Keratinocyte (primary cell): ENCODE measurements around the gene FBN1. TPM values are rescaled to one million over a fixed set of nuclear protein-coding genes. Genes with fewer than 3 reads are reported as not detected.

Source experiments
- DNase-seq: peaks from one replicate; pipeline ENCODE4 v3.0.0-alpha.2; 2011; ENCODE audit warnings: low read depth, missing footprints, low spot score
- FAIRE-seq: peaks from 2 replicates; lab custom pipeline; 2011; peaks lifted over from hg19 to GRCh38; lab: Jason Lieb, UNC
- H2AFZ ChIP-seq: 2 replicates; pipeline ENCODE4 v1.6.0; 2012; ENCODE audit warnings: low read length, control low read depth, inconsistent platforms; ENCODE audit not compliant: control insufficient read depth
- H3K27ac ChIP-seq: 2 replicates; pipeline ENCODE4 v1.5.1; 2011; ENCODE audit warnings: low read length; ENCODE audit not compliant: control insufficient read depth, insufficient read depth
- H3K27me3 ChIP-seq: 3 replicates; pipeline ENCODE4 v1.6.0; 2011; ENCODE audit warnings: low read length; ENCODE audit not compliant: control insufficient read depth, insufficient read depth; ENCODE audit errors: extremely low read depth
- H3K36me3 ChIP-seq, 2 experiments: 2 replicates in 1 of 2; 3 replicates in 1 of 2; pipeline ENCODE4 v1.5.1; 2011; ENCODE audit warnings: low read length in 2 of 2, mild to moderate bottlenecking in 1 of 2; ENCODE audit not compliant: control insufficient read depth in 2 of 2, insufficient read depth in 2 of 2; ENCODE audit errors: extremely low read depth in 1 of 2
- H3K4me1 ChIP-seq: 3 replicates; pipeline ENCODE4 v1.5.1; 2011; ENCODE audit warnings: low read length; ENCODE audit not compliant: control insufficient read depth, insufficient read depth; ENCODE audit errors: extremely low read depth
- H3K4me2 ChIP-seq: 3 replicates; pipeline ENCODE4 v1.6.0; 2011; ENCODE audit warnings: low read depth, low read length; ENCODE audit not compliant: control insufficient read depth, insufficient read depth; ENCODE audit errors: extremely low read depth
- H3K4me3 ChIP-seq, 3 experiments: fragments of 200-600 bp in 1 of 3; sonication (generic) in 1 of 3; 2 replicates in 2 of 3; 3 replicates in 1 of 3; pipeline ENCODE4 v1.5.1; 2011 to 2016; ENCODE audit warnings: low read length in 3 of 3, mild to moderate bottlenecking in 3 of 3, control low read depth in 2 of 3, inconsistent platforms in 1 of 3, low read depth in 1 of 3, mixed read lengths in 1 of 3, mixed run types in 1 of 3, moderate library complexity in 1 of 3; ENCODE audit not compliant: control insufficient read depth in 2 of 3, insufficient read depth in 2 of 3; ENCODE audit errors: extremely low read depth in 1 of 3
- H3K79me2 ChIP-seq: 2 replicates; pipeline ENCODE4 v1.6.0; 2012; ENCODE audit warnings: low read length; ENCODE audit not compliant: control insufficient read depth, insufficient read depth
- H3K9ac ChIP-seq: 3 replicates; pipeline ENCODE4 v1.6.0; 2011; ENCODE audit warnings: low read length; ENCODE audit not compliant: control insufficient read depth, insufficient read depth; ENCODE audit errors: extremely low read depth
- H3K9me1 ChIP-seq: 3 replicates; pipeline ENCODE4 v1.6.0; 2011; ENCODE audit warnings: low read length; ENCODE audit not compliant: control insufficient read depth, insufficient read depth; ENCODE audit errors: extremely low read depth
- H3K9me3 ChIP-seq: 2 replicates; pipeline ENCODE4 v1.5.1; 2012; ENCODE audit warnings: low read depth, low read length; ENCODE audit not compliant: control insufficient read depth
- H4K20me1 ChIP-seq: 3 replicates; pipeline ENCODE4 v1.6.0; 2011; ENCODE audit warnings: low read length; ENCODE audit not compliant: control insufficient read depth, insufficient read depth; ENCODE audit errors: extremely low read depth
- EZH2 ChIP-seq: IDR thresholded peaks from one replicate; pipeline ENCODE4 v1.6.1; 2012; ENCODE audit warnings: inconsistent platforms, mild to moderate bottlenecking, low read length, moderate library complexity
- dilution Hi-C: fragments of 300-500 bp; cut with MboI; formaldehyde crosslinking; loops from one replicate; pipeline ENCODE4 v1.7.0; 2020; ENCODE audit warnings: low sequenced_read_pairs; ENCODE audit not compliant: extremely low pct_ligation_motif_present
- polyA plus RNA-seq, 5 experiments: library from polyadenylated mRNA; depleted of rRNA in 3 of 5; stranded (reverse) in 3 of 5; stranded (forward) in 1 of 5; unstranded in 1 of 5; fragments of >200 nt; gene quantifications; 1 replicate in 1 of 5; 2 replicates in 3 of 5; 3 replicates in 1 of 5; pipeline versions ENCODE4 v1.2.1 to v1.2.3, GENCODE V29; 2011 to 2012; ENCODE audit warnings: missing spikeins in 2 of 5, low read depth in 1 of 5, low replicate concordance in 1 of 5
- TF ChIP-seq, protein P1 (sequence below), 3 experiments: IDR thresholded peaks in 1 of 3; conservative IDR thresholded peaks in 1 of 3; optimal IDR thresholded peaks in 1 of 3; 2 replicates in 2 of 3; 3 replicates in 1 of 3; pipeline versions ENCODE3 to v1.5.1; 2011; ENCODE audit warnings: low read length in 3 of 3, mild to moderate bottlenecking in 3 of 3, moderate library complexity in 2 of 3, control low read depth in 1 of 3, inconsistent platforms in 1 of 3; ENCODE audit not compliant: insufficient read depth in 2 of 3; ENCODE audit errors: extremely low read depth in 1 of 3

FBN1 gene
- polyA plus RNA-seq, 1 donor (not counting 4 experiments of a cell fraction or from before 2014, with no cell fraction given) = 3.5 TPM

DNA sequence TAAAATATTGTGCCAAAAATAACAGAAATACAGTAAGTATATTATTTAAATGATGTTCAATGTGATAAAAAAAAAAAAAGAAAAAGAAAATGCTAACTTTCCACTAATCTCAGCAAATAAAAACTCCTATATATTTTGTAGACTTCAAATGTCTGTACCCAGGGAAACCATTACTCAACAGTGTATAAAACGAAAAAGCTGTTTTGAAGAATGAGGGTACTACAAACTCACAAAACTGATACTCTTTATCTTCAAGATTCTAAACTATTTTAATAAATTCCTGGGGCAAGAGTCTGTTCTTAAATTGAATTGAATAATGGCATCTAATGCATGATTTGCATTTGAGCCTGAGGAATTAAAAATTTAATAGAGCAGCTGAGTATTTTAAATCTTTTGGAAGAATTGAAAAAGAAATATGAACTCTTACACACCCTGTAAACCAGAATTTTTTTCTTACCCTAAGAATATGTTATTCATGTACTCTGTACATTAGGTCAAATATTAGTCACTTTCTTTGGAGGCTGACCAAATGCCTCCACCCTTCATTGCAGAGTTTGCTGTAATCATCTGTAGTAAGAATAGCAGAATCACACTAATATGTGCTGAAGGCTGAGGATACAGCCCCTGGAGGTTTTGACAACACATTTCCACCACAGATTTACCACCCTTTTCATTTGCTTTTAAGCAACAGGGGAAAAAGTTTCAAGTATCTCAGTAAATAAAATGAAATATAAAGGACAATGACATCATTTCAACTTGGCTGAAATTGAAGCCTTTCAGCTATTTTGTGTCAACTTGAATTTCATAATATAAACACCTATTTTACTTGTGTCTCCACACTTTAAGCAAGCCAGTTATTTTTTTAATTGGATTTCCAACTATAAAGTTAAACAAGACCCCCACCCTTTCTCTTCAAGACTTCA, 79.7 kb downstream of the FBN1 start:
- Histone ChIP-seq H3K27me3 (no peaks in the 10 kb centered on the region), H4K20me1 (no peaks in the 10 kb centered on the region), H3K79me2 (no peaks in the 10 kb centered on the region), H3K27ac (peak overlapping the region; percentile 49), H3K36me3 (no peaks in the 10 kb centered on the region), H3K4me2 (peak overlapping the region; percentile 54), H3K9me1 (no peaks in the 10 kb centered on the region), H3K4me1 (peaks cover 23% of the 10 kb centered on the region), H2AFZ (no peak overlapping the region), H3K9me3 (no peaks in the 10 kb centered on the region), H3K9ac (no peak overlapping the region), H3K4me3 (no peak overlapping the region)
- DNase-seq = no peak
- dilution Hi-C loops = no loop called here
- TF ChIP-seq, protein P1, sequence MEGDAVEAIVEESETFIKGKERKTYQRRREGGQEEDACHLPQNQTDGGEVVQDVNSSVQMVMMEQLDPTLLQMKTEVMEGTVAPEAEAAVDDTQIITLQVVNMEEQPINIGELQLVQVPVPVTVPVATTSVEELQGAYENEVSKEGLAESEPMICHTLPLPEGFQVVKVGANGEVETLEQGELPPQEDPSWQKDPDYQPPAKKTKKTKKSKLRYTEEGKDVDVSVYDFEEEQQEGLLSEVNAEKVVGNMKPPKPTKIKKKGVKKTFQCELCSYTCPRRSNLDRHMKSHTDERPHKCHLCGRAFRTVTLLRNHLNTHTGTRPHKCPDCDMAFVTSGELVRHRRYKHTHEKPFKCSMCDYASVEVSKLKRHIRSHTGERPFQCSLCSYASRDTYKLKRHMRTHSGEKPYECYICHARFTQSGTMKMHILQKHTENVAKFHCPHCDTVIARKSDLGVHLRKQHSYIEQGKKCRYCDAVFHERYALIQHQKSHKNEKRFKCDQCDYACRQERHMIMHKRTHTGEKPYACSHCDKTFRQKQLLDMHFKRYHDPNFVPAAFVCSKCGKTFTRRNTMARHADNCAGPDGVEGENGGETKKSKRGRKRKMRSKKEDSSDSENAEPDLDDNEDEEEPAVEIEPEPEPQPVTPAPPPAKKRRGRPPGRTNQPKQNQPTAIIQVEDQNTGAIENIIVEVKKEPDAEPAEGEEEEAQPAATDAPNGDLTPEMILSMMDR (optimal IDR thresholded peaks at IDR 0.05 in 1 of 3, IDR thresholded peaks at IDR 0.05 in 1 of 3, conservative IDR thresholded peaks at IDR 0.05 in 1 of 3; ENCODE audit: extremely low read depth in 1 of 3, insufficient read depth in 2 of 3, low read length in 3 of 3) = no peak
- TF ChIP-seq EZH2 = no peak
- peak; percentile 76 for FAIRE-seq

DNA sequence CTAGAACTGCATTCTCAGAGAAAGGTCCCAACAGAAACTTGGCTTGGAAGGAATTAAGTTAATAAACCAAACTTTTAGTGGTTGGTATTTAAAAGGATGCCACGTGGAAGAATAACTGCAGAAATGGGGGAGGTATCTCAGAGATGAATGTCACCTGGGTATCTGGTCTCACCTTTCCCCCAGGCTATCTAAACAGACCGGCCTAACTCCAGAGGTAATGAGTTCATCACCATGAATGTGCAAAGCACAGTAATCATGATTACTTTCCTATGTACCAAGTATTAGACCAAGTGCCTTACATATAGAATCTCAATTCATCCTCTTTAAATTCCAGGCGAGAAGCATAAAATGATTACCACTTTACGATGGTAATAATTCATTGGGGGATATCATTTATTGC, 80.8 kb downstream of the FBN1 start:
- Histone ChIP-seq H3K4me3 (no peak overlapping the region), H2AFZ (no peak overlapping the region), H4K20me1 (no peaks in the 10 kb centered on the region), H3K27ac (no peak overlapping the region), H3K36me3 (no peaks in the 10 kb centered on the region), H3K9ac (no peak overlapping the region), H3K27me3 (no peaks in the 10 kb centered on the region), H3K9me1 (no peaks in the 10 kb centered on the region), H3K4me1 (peaks cover 23% of the 10 kb centered on the region), H3K4me2 (no peak overlapping the region), H3K9me3 (no peaks in the 10 kb centered on the region), H3K79me2 (no peaks in the 10 kb centered on the region)
- no peak for DNase-seq
- dilution Hi-C loops = no loop called here
- FAIRE-seq = no peak
- no peak for TF ChIP-seq EZH2
- TF ChIP-seq, protein P1 (optimal IDR thresholded peaks at IDR 0.05 in 1 of 3, IDR thresholded peaks at IDR 0.05 in 1 of 3, conservative IDR thresholded peaks at IDR 0.05 in 1 of 3; ENCODE audit: extremely low read depth in 1 of 3, insufficient read depth in 2 of 3, low read length in 3 of 3) = no peak
